ENCODE measurements around the gene SMIM9. TPM values are rescaled to one million over a fixed set of nuclear protein-coding genes. Genes with fewer than 3 reads are reported as not detected.
A peak's percentile ranks its signal among the peaks of the same experiment; 100 is the strongest.
"Not testable (repeated sequence)": the region's sequence is repeated elsewhere in the genome, so short reads cannot be mapped to it uniquely, and the experiment has no call there.

SMIM9 gene
- total RNA-seq, 1 donor from 2014 or later: not detected

- Histone ChIP-seq H3K27me3 (ENCODE audit: control insufficient read depth, insufficient read depth, low read length) (no peaks in the 10 kb centered on the region), H3K4me3 (ENCODE audit: low read depth, low read length) (no peak overlapping the region), H3K36me3 (ENCODE audit: control insufficient read depth, insufficient read depth, low read length) (no peaks in the 10 kb centered on the region)
- TF ChIP-seq CTCF (IDR thresholded peaks at IDR 0.05; ENCODE audit: insufficient read depth, low read length, severe bottlenecking): no peak
- FAIRE-seq (no peak), DNase-seq (ENCODE audit: low read depth) (no peak)
Measured at GRCh38 chrX:154827194-154828015, 7.1 kb downstream of the SMIM9 start.

- H3K27me3 ChIP-seq (ENCODE audit: control insufficient read depth, insufficient read depth, low read length); DNase-seq (ENCODE audit: low read depth); FAIRE-seq; H3K36me3 ChIP-seq (ENCODE audit: control insufficient read depth, insufficient read depth, low read length); H3K4me3 ChIP-seq (ENCODE audit: low read depth, low read length): not testable (repeated sequence)
Measured at GRCh38 chrX:154825586-154825985, 8.9 kb downstream of the SMIM9 start.

- no peak overlapping the region for H3K4me3 ChIP-seq (ENCODE audit: low read depth, low read length)
- peak; percentile 89 for FAIRE-seq
- DNase-seq (ENCODE audit: low read depth): peak; percentile 84
- H3K36me3 ChIP-seq (ENCODE audit: control insufficient read depth, insufficient read depth, low read length): no peaks in the 10 kb centered on the region
- TF ChIP-seq CTCF (IDR thresholded peaks at IDR 0.05; ENCODE audit: insufficient read depth, low read length, severe bottlenecking): no peak
- no peaks in the 10 kb centered on the region for H3K27me3 ChIP-seq (ENCODE audit: control insufficient read depth, insufficient read depth, low read length)
Measured at GRCh38 chrX:154824638-154825037, 9.8 kb downstream of the SMIM9 start.

- DNase-seq (ENCODE audit: low read depth) (no peak), FAIRE-seq (no peak)
- Histone ChIP-seq H3K4me3 (ENCODE audit: low read depth, low read length) (no peak overlapping the region), H3K27me3 (ENCODE audit: control insufficient read depth, insufficient read depth, low read length) (no peaks in the 10 kb centered on the region), H3K36me3 (ENCODE audit: control insufficient read depth, insufficient read depth, low read length) (no peaks in the 10 kb centered on the region)
- no peak for TF ChIP-seq CTCF (IDR thresholded peaks at IDR 0.05; ENCODE audit: insufficient read depth, low read length, severe bottlenecking)
Measured at GRCh38 chrX:154822029-154822428, 12.4 kb downstream of the SMIM9 start.

- FAIRE-seq (no peak), DNase-seq (ENCODE audit: low read depth) (no peak)
- no peaks in the 10 kb centered on the region for H3K27me3 ChIP-seq (ENCODE audit: control insufficient read depth, insufficient read depth, low read length)
- no peaks in the 10 kb centered on the region for H3K36me3 ChIP-seq (ENCODE audit: control insufficient read depth, insufficient read depth, low read length)
- TF ChIP-seq CTCF (IDR thresholded peaks at IDR 0.05; ENCODE audit: insufficient read depth, low read length, severe bottlenecking): no peak
- no peak overlapping the region for H3K4me3 ChIP-seq (ENCODE audit: low read depth, low read length)
Measured at GRCh38 chrX:154821523-154821922, 12.9 kb downstream of the SMIM9 start.

GRCh38 chrX:154819771-154820341 is 14.6 kb downstream of the SMIM9 start:
- DNase-seq (ENCODE audit: low read depth) (no peak), FAIRE-seq (no peak)
- Histone ChIP-seq H3K4me3 (ENCODE audit: low read depth, low read length) (no peak overlapping the region), H3K36me3 (ENCODE audit: control insufficient read depth, insufficient read depth, low read length) (no peaks in the 10 kb centered on the region), H3K27me3 (ENCODE audit: control insufficient read depth, insufficient read depth, low read length) (no peaks in the 10 kb centered on the region)
- no peak for TF ChIP-seq CTCF (IDR thresholded peaks at IDR 0.05; ENCODE audit: insufficient read depth, low read length, severe bottlenecking)

Data from bronchial epithelial cell (primary cell).